ENCODE measurements around the gene HPSE2.

DNA sequence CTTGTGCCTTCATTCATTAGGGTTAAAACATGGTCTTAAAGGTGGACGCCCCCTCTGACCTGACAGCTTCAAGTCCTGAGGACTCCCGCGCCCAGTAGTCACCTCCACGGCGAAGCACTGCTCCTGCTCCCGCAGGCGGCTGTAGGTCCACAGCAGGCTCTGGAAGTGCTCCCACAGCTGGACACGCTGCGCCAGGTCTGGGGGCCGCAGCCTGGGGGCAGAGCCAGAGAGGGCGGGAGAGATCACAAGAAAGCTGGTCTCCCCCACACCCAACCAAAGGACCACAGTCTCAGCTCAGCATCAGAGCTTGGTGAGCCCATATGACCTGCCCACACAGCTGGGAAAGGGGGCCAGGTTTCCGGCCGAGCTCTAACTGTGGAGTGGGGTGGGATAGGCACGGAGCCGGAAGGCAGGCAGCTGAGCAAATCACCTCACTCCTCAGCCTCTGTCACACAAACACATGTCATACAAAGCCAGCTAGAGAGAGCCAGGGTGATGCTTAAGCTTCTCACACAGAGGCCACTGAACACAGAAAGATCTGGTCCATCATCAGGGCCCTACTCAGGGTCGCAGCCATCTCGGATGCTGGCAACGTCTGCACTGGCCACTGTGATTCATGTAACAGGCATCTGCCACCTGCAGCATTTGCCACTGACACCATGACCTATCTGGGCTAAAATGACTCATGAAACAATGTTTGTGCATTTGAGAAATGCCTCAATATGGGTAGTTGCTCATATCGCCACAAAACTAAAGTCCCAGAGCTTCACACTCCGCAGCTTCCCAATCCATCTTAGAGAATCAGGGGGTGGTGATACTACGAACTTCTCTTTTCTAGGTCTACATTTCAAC lies 801.5 kb downstream of the HPSE2 start:
- TF ChIP-seq POLR2A (IDR thresholded peaks at IDR 0.05; ENCODE audit: low read length) (no peak), GATA1 (IDR thresholded peaks at IDR 0.05; ENCODE audit: low read depth, low read length) (no peak)
